ENCODE data around the gene ALDH7A1. TPM values are rescaled to one million over a fixed set of nuclear protein-coding genes. Genes with fewer than 3 reads are reported as not detected.

The ALDH7A1 gene
- total RNA-seq = 233 and 246 TPM in 2 replicates
- long read RNA-seq, full-length matches to known transcripts = 1,015 of 1,103 reads
- long read RNA-seq, partial matches to known transcripts = 33 of 1,103 reads
- long read RNA-seq, other reads (novel, unspliced or antisense) = 55 of 1,103 reads

DNA sequence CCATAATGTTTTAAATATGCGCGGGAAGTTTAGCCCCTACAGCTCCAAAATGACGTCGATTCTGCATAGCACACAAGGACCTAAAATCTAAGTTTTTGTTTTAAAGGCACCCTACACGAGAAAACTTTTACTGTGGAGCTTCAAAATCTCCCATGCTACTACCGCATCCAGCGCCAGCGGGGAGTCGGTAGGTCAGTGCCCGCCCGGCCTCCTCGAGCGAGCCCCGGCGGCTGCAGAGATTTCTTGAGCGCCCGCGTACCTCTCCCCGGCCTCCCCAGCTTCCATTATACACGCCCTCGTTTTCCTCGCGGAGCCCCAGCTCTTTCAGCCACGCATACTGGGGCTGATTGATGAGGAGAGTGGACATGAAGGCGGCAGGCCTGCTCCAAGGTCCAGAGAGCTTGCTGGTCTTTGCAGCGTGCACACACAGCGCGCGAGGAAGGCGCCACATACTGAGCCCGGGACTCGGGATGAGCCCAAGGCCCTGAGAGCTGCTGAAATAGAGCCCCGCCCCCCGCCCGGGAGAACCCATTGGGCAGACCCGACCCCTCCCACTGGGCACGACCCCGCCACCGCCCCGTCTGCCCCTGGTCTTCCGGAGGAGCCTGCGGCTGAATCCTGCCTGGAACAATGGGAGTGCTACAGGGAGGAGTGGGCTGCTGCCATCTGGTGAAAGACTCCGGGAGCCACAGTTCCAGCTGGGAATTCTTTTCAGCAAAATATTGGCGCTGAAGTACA lies at the start of gene ALDH7A1:
ALDH7A1 (minus strand) TSS at position 472 of the 738 bp plus-strand sequence; CDS start at position 451, 21 bp downstream.
- peak; percentile 88 for DNase-seq (ENCODE audit: low spot score, unreplicated experiment)
- Mint-ChIP-seq H3K4me3 (ENCODE audit: low read depth) (peak within 1 kb of the TSS; percentile 76), H3K27ac (peak within 1 kb of the TSS; percentile 98), H3K4me1 (ENCODE audit: low read depth) (peaks cover 17% of the 10 kb centered on the region), H3K9me3 (ENCODE audit: low read depth) (peaks cover 6% of the 10 kb centered on the region), H3K36me3 (ENCODE audit: insufficient read depth) (peaks cover 12% of the 10 kb centered on the region), H3K27me3 (no peaks in the 10 kb centered on the region)
- TF ChIP-seq, protein P1, sequence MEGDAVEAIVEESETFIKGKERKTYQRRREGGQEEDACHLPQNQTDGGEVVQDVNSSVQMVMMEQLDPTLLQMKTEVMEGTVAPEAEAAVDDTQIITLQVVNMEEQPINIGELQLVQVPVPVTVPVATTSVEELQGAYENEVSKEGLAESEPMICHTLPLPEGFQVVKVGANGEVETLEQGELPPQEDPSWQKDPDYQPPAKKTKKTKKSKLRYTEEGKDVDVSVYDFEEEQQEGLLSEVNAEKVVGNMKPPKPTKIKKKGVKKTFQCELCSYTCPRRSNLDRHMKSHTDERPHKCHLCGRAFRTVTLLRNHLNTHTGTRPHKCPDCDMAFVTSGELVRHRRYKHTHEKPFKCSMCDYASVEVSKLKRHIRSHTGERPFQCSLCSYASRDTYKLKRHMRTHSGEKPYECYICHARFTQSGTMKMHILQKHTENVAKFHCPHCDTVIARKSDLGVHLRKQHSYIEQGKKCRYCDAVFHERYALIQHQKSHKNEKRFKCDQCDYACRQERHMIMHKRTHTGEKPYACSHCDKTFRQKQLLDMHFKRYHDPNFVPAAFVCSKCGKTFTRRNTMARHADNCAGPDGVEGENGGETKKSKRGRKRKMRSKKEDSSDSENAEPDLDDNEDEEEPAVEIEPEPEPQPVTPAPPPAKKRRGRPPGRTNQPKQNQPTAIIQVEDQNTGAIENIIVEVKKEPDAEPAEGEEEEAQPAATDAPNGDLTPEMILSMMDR (IDR thresholded peaks at IDR 0.05; ENCODE audit: unreplicated experiment) = peak; percentile 57

- H3K36me3 Mint-ChIP-seq (ENCODE audit: insufficient read depth) = peaks cover 4% of the 10 kb centered on the region
- DNase-seq (ENCODE audit: low spot score, unreplicated experiment) = no peak
- no peak overlapping the region for H3K4me3 Mint-ChIP-seq (ENCODE audit: low read depth)
- H3K4me1 Mint-ChIP-seq (ENCODE audit: low read depth) = no peaks in the 10 kb centered on the region
- TF ChIP-seq, protein P1 (IDR thresholded peaks at IDR 0.05; ENCODE audit: unreplicated experiment) = no peak
- H3K9me3 Mint-ChIP-seq (ENCODE audit: low read depth) = peaks cover 7% of the 10 kb centered on the region
- no peak overlapping the region for H3K27ac Mint-ChIP-seq
- no peaks in the 10 kb centered on the region for H3K27me3 Mint-ChIP-seq
Measured at GRCh38 chr5:126641387-126641786, 46.4 kb upstream of the ALDH7A1 start.

DNA sequence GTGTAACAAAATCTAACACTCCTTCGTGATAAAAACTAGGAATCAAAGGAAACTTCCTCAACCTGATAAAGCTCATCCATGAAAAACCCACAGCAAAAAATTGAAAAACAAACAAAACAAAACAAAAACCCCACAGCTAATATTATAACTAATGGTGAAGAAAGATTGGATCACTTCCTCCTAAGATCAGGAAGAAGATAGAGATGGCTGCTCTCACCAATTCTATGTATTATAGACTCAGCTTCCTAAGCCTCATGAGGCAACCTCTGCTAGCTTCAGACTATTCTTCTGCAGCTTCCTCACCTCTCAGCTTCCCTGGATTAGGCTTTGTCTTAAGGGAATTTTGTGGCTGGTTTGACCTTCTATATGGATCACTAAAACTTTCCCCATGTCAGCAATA lies 45.8 kb upstream of the ALDH7A1 start:
- Mint-ChIP-seq H3K4me1 (ENCODE audit: low read depth) (no peaks in the 10 kb centered on the region), H3K4me3 (ENCODE audit: low read depth) (no peak overlapping the region), H3K36me3 (ENCODE audit: insufficient read depth) (peaks cover 4% of the 10 kb centered on the region), H3K27me3 (no peaks in the 10 kb centered on the region), H3K9me3 (ENCODE audit: low read depth) (peaks cover 7% of the 10 kb centered on the region), H3K27ac (no peak overlapping the region)
- TF ChIP-seq, protein P1 (IDR thresholded peaks at IDR 0.05; ENCODE audit: unreplicated experiment) = no peak
- no peak for DNase-seq (ENCODE audit: low spot score, unreplicated experiment)

GRCh38 chr5:126636956-126637355 lies 41.9 kb upstream of the ALDH7A1 start:
- no peaks in the 10 kb centered on the region for H3K9me3 Mint-ChIP-seq (ENCODE audit: low read depth)
- no peak overlapping the region for H3K27ac Mint-ChIP-seq
- H3K27me3 Mint-ChIP-seq = no peaks in the 10 kb centered on the region
- H3K4me3 Mint-ChIP-seq (ENCODE audit: low read depth) = no peak overlapping the region
- TF ChIP-seq, protein P1 (IDR thresholded peaks at IDR 0.05; ENCODE audit: unreplicated experiment) = no peak
- no peaks in the 10 kb centered on the region for H3K36me3 Mint-ChIP-seq (ENCODE audit: insufficient read depth)
- DNase-seq (ENCODE audit: low spot score, unreplicated experiment) = no peak
- H3K4me1 Mint-ChIP-seq (ENCODE audit: low read depth) = no peaks in the 10 kb centered on the region

DNA sequence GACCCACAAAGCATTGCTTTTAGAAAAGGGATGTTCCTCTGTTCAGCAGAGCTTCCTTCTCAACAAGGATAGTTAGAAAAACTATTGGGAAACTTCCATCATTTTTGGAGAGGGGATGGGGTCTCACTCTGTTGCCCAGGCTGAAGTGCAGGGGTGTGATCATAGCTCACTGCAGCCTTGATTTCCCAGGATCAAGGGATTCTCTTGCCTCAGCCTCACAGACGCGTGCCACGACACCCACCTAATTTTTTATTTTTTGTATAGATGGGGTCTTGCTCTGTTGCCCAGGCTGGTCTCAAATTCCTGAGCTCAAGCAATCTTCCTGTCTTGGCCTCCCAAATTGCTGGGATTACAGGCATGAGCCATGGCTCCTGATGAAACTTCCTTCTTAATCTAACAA lies 40.6 kb upstream of the ALDH7A1 start:
- no peaks in the 10 kb centered on the region for H3K4me1 Mint-ChIP-seq (ENCODE audit: low read depth)
- H3K27ac Mint-ChIP-seq = no peak overlapping the region

More for the DNA sequence above, 40.6 kb upstream of the ALDH7A1 start:
- no peak for DNase-seq (ENCODE audit: low spot score, unreplicated experiment)
- TF ChIP-seq, protein P1 (IDR thresholded peaks at IDR 0.05; ENCODE audit: unreplicated experiment) = no peak
- H3K36me3 Mint-ChIP-seq (ENCODE audit: insufficient read depth) = no peaks in the 10 kb centered on the region
- no peaks in the 10 kb centered on the region for H3K27me3 Mint-ChIP-seq
- no peak overlapping the region for H3K4me3 Mint-ChIP-seq (ENCODE audit: low read depth)
- no peaks in the 10 kb centered on the region for H3K9me3 Mint-ChIP-seq (ENCODE audit: low read depth)

All from progenitor cell of endocrine pancreas (in vitro differentiated cells).